Measurements from ENCODE around the gene MUC4. TPM values are rescaled to one million over a fixed set of nuclear protein-coding genes. Genes with fewer than 3 reads are reported as not detected.

The MUC4 gene
- total and polyA plus RNA-seq, 9 donors, result 0.02 to 0.99 (median 0.31) TPM; not detected in 2

- DNase-seq, result no peak
- no peaks in the 10 kb centered on the region for H3K9me3 ChIP-seq
- WGBS, 3 donors, result 69 to 79% (median 74%) methylated on average over 7 of the region's 7 CpGs
- H3K4me1 ChIP-seq (ENCODE audit: insufficient read depth), result no peaks in the 10 kb centered on the region
- intact Hi-C loops (cut with DNase I), result no loop called here
- no peaks in the 10 kb centered on the region for H3K27me3 ChIP-seq
- no peak overlapping the region for H3K4me3 ChIP-seq
- H3K27ac ChIP-seq, result no peak overlapping the region
- H3K36me3 ChIP-seq, result no peaks in the 10 kb centered on the region
- TF ChIP-seq CTCF (IDR thresholded peaks at IDR 0.05) (no peak), POLR2A (IDR thresholded peaks at IDR 0.05) (no peak), EP300 (IDR thresholded peaks at IDR 0.05) (no peak)
These were observed 93.2 kb downstream of the MUC4 start for GRCh38 chr3:195718477-195718984.

- no peak for DNase-seq
- Histone ChIP-seq H3K9me3 (no peaks in the 10 kb centered on the region), H3K4me1 (ENCODE audit: insufficient read depth) (no peaks in the 10 kb centered on the region), H3K27me3 (no peaks in the 10 kb centered on the region), H3K27ac (no peak overlapping the region), H3K36me3 (no peaks in the 10 kb centered on the region), H3K4me3 (no peak overlapping the region)
- no peak for TF ChIP-seq CTCF (IDR thresholded peaks at IDR 0.05)
- no peak for TF ChIP-seq EP300 (IDR thresholded peaks at IDR 0.05)
- no peak for TF ChIP-seq POLR2A (IDR thresholded peaks at IDR 0.05)
- intact Hi-C loops (cut with DNase I), result no loop called here
- whole genome bisulfite sequencing, 3 donors, result 61 to 82% (median 64%) methylated on average over 5 of the region's 5 CpGs
These were observed 93.8 kb downstream of the MUC4 start for GRCh38 chr3:195717852-195718476.

DNA sequence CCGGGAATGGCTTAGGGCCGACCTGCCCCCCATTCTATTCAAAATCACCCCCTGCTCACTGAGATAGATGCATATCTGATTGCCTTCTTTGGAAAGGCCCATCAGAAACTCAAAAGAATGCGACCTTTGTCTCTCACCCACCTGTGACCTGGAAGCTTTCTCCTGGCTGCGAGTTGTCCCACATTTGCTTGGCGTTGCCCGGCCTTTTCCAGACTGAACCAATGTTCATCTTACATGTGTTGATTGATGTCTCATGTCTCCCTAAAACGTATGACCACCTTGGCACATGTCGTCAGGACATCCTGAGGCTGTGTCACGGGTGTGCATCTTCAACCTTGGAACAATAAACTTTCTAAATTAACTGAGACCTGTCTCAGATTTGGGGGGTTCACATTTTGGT is 94.3 kb downstream of the MUC4 start:
- intact Hi-C loops (cut with DNase I), result no loop called here
- Histone ChIP-seq H3K4me3 (no peak overlapping the region), H3K27ac (no peak overlapping the region), H3K27me3 (no peaks in the 10 kb centered on the region), H3K9me3 (no peaks in the 10 kb centered on the region), H3K4me1 (ENCODE audit: insufficient read depth) (no peaks in the 10 kb centered on the region), H3K36me3 (no peaks in the 10 kb centered on the region)
- TF ChIP-seq POLR2A (IDR thresholded peaks at IDR 0.05), result no peak
- no peak for TF ChIP-seq EP300 (IDR thresholded peaks at IDR 0.05)
- no peak for TF ChIP-seq CTCF (IDR thresholded peaks at IDR 0.05)
- no peak for DNase-seq
- 73 to 82% (median 73%) methylated on average over 9 of the region's 9 CpGs for WGBS, 3 donors

DNA sequence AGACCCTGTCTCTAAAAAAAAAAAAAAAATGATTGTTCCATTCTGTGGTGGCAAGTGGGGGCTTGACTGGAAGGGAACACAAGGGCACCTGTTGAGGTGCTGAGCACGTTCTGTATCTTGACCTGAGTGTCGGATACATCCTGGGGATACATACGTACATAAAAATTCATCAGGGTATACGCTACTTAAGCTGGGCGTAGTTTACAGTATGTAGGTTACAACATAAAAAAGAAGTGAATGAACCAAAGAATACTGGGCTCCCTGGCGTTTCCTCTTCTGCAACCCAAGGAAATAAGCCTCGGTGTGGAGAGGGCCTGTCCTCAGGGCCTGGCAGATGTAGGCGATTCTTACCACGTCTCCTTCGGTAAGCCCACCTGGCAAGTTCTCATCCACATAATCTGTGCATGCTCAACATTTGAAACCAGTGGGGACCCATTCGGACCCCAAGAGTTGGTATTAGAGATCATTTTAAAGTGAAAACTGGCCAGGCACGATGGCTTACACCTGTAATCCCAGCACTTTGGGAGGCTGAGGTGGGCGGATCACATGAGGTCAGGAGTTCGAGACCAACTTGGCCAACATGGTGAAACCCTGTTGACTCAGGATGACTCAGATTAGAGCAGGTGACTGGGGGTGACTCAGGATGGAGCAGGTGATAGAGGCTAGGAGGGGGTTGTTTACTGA is 96.0 kb downstream of the MUC4 start:
- Histone ChIP-seq H3K4me3 (no peak overlapping the region), H3K27ac (no peak overlapping the region), H3K36me3 (no peaks in the 10 kb centered on the region), H3K9me3 (no peaks in the 10 kb centered on the region), H3K4me1 (ENCODE audit: insufficient read depth) (no peaks in the 10 kb centered on the region), H3K27me3 (no peaks in the 10 kb centered on the region)
- DNase-seq, result no peak
- TF ChIP-seq POLR2A (IDR thresholded peaks at IDR 0.05) (no peak), CTCF (IDR thresholded peaks at IDR 0.05) (no peak), EP300 (IDR thresholded peaks at IDR 0.05) (no peak)
- 83 to 93% (median 86%) methylated on average over 14 of the region's 14 CpGs for WGBS, 3 donors
- intact Hi-C loops (cut with DNase I), result no loop called here
